ENCODE data around the gene GNA12. TPM values are rescaled to one million over a fixed set of nuclear protein-coding genes. Genes with fewer than 3 reads are reported as not detected.

Gene GNA12
- total and polyA plus RNA-seq, 10 of the 15 experiments (the other 5 are each of a cell fraction or from before 2014, with no cell fraction given) = 1.9 to 51.8 (median 12.6) TPM

- WGBS (ENCODE audit: insufficient coverage, insufficient replicate concordance, low lambda C conversion rate, missing lambda C conversion rate) = 87% methylated on average over 8 of the region's 8 CpGs
- CTCF ChIA-PET = interaction anchor here (2.8 kb wide), 1 partner anchor 14 kb away, joined by 16 read pairs; no protein-coding TSS in a partner anchor
- DNase-seq (ENCODE audit: low read depth, low spot score) = no peak
- BruUV-seq (replicated peaks) = no TSS peak
- Histone ChIP-seq H3K4me3 (no peak overlapping the region), H3K9me3 (replicated peaks; ENCODE audit: control insufficient read depth, insufficient read depth, low read length) (no peaks in the 10 kb centered on the region), H4K20me1 (ENCODE audit: control insufficient read depth, insufficient read depth) (no peaks in the 10 kb centered on the region), H3K9ac (ENCODE audit: control insufficient read depth, insufficient read depth, low read length) (no peak overlapping the region), H3K27me3 (replicated peaks in 1 of 2; ENCODE audit: control insufficient read depth in 2 of 2, insufficient read depth in 2 of 2, low read length in 1 of 2) (no peaks in the 10 kb centered on the region), H3K4me2 (ENCODE audit: control insufficient read depth, insufficient read depth) (no peak overlapping the region), H3K27ac (ENCODE audit: control insufficient read depth, insufficient read depth) (no peak overlapping the region), H3K36me3 (ENCODE audit: control insufficient read depth in 2 of 2, insufficient read depth in 2 of 2, low read length in 1 of 2) (no peaks in the 10 kb centered on the region), H3K79me2 (ENCODE audit: control insufficient read depth, insufficient read depth, low read length) (no peaks in the 10 kb centered on the region), H2AFZ (ENCODE audit: control insufficient read depth, low read depth, low read length) (no peak overlapping the region), H3K4me1 (ENCODE audit: control insufficient read depth, insufficient read depth, low read length) (peaks cover 7% of the 10 kb centered on the region)
- POLR2A ChIA-PET = no interaction called here
- RAD21 ChIA-PET (ENCODE audit: unreplicated experiment) = no interaction called here
- SMC1A ChIA-PET (ENCODE audit: uncharacterized antibody, unreplicated experiment) = no interaction called here
- intact Hi-C loops (cut with micrococcal nuclease; ENCODE audit: unreplicated experiment) = no loop called here
- ATAC-seq = no peak
- in situ Hi-C loops (cut with MboI) = no loop called here
- FAIRE-seq = no peak
- TF ChIP-seq RFX5 (IDR thresholded peaks at IDR 0.05; ENCODE audit: low read depth, low read length) (no peak), NR2C2 (IDR thresholded peaks at IDR 0.05; ENCODE audit: borderline replicate concordance, control insufficient read depth, insufficient read length, low read depth) (peak; percentile 32)
- TF ChIP-seq, protein P1, sequence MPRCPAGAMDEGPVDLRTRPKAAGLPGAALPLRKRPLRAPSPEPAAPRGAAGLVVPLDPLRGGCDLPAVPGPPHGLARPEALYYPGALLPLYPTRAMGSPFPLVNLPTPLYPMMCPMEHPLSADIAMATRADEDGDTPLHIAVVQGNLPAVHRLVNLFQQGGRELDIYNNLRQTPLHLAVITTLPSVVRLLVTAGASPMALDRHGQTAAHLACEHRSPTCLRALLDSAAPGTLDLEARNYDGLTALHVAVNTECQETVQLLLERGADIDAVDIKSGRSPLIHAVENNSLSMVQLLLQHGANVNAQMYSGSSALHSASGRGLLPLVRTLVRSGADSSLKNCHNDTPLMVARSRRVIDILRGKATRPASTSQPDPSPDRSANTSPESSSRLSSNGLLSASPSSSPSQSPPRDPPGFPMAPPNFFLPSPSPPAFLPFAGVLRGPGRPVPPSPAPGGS (IDR thresholded peaks at IDR 0.05; ENCODE audit: borderline replicate concordance, insufficient read depth, low read depth, low read length, poor library complexity, severe bottlenecking) = peak; percentile 69
Measured at GRCh38 chr7:2879354-2879753, 35.2 kb upstream of the GNA12 start.

- H4K20me1 ChIP-seq (ENCODE audit: control insufficient read depth, insufficient read depth) = no peaks in the 10 kb centered on the region
- RAD21 ChIA-PET (ENCODE audit: unreplicated experiment) = no interaction called here
- DNase-seq (ENCODE audit: low read depth, low spot score) = no peak
- H3K27me3 ChIP-seq (replicated peaks in 1 of 2; ENCODE audit: control insufficient read depth in 2 of 2, insufficient read depth in 2 of 2, low read length in 1 of 2) = no peaks in the 10 kb centered on the region
- H3K4me2 ChIP-seq (ENCODE audit: control insufficient read depth, insufficient read depth) = no peak overlapping the region
- H3K4me1 ChIP-seq (ENCODE audit: control insufficient read depth, insufficient read depth, low read length) = peaks cover 7% of the 10 kb centered on the region
- no peak overlapping the region for H3K27ac ChIP-seq (ENCODE audit: control insufficient read depth, insufficient read depth)
- POLR2A ChIA-PET = no interaction called here
- WGBS (ENCODE audit: insufficient coverage, insufficient replicate concordance, low lambda C conversion rate, missing lambda C conversion rate) = 48% methylated on average over 3 of the region's 3 CpGs
- H3K79me2 ChIP-seq (ENCODE audit: control insufficient read depth, insufficient read depth, low read length) = no peaks in the 10 kb centered on the region
- FAIRE-seq = no peak
- SMC1A ChIA-PET (ENCODE audit: uncharacterized antibody, unreplicated experiment) = no interaction called here
- H3K9me3 ChIP-seq (replicated peaks; ENCODE audit: control insufficient read depth, insufficient read depth, low read length) = no peaks in the 10 kb centered on the region
- H3K9ac ChIP-seq (ENCODE audit: control insufficient read depth, insufficient read depth, low read length) = no peak overlapping the region
- CTCF ChIA-PET = interaction anchor here (1.0 to 2.8 kb wide), 3 partner anchors 9 to 276 kb away, joined by 4 to 16 read pairs (median 6); no protein-coding TSS in a partner anchor
- in situ Hi-C loops (cut with MboI) (no loop called here), intact Hi-C loops (cut with micrococcal nuclease; ENCODE audit: unreplicated experiment) (no loop called here)
- no peak overlapping the region for H3K4me3 ChIP-seq
- TF ChIP-seq, protein P2, sequence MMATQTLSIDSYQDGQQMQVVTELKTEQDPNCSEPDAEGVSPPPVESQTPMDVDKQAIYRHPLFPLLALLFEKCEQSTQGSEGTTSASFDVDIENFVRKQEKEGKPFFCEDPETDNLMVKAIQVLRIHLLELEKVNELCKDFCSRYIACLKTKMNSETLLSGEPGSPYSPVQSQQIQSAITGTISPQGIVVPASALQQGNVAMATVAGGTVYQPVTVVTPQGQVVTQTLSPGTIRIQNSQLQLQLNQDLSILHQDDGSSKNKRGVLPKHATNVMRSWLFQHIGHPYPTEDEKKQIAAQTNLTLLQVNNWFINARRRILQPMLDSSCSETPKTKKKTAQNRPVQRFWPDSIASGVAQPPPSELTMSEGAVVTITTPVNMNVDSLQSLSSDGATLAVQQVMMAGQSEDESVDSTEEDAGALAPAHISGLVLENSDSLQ (IDR thresholded peaks at IDR 0.05) = no peak
- no peak for TF ChIP-seq CHD2 (IDR thresholded peaks at IDR 0.05; ENCODE audit: borderline replicate concordance, low read depth, low read length)
- TF ChIP-seq TAF1 (IDR thresholded peaks at IDR 0.05; ENCODE audit: borderline replicate concordance, low read depth, low read length) = no peak
- no peak for TF ChIP-seq SMAD5 (IDR thresholded peaks at IDR 0.05; ENCODE audit: low read depth)
- no peaks in the 10 kb centered on the region for H3K36me3 ChIP-seq (ENCODE audit: control insufficient read depth in 2 of 2, insufficient read depth in 2 of 2, low read length in 1 of 2)
- no peak overlapping the region for H2AFZ ChIP-seq (ENCODE audit: control insufficient read depth, low read depth, low read length)
- no TSS peak for BruUV-seq (replicated peaks)
- ATAC-seq = no peak
Measured at GRCh38 chr7:2878306-2878705, 34.2 kb upstream of the GNA12 start.
